Measurements from ENCODE around the gene MAPK8IP2.

- TF ChIP-seq, protein P1, sequence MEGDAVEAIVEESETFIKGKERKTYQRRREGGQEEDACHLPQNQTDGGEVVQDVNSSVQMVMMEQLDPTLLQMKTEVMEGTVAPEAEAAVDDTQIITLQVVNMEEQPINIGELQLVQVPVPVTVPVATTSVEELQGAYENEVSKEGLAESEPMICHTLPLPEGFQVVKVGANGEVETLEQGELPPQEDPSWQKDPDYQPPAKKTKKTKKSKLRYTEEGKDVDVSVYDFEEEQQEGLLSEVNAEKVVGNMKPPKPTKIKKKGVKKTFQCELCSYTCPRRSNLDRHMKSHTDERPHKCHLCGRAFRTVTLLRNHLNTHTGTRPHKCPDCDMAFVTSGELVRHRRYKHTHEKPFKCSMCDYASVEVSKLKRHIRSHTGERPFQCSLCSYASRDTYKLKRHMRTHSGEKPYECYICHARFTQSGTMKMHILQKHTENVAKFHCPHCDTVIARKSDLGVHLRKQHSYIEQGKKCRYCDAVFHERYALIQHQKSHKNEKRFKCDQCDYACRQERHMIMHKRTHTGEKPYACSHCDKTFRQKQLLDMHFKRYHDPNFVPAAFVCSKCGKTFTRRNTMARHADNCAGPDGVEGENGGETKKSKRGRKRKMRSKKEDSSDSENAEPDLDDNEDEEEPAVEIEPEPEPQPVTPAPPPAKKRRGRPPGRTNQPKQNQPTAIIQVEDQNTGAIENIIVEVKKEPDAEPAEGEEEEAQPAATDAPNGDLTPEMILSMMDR (IDR thresholded peaks at IDR 0.05) = no peak
- TF ChIP-seq POLR2A (IDR thresholded peaks at IDR 0.05) = no peak
These were observed 36.3 kb upstream of the MAPK8IP2 start for GRCh38 chr22:50564289-50564688.
